Prostate gland (tissue), 2 donors: ENCODE measurements around the gene FGF3. TPM values are rescaled to one million over a fixed set of nuclear protein-coding genes. Genes with fewer than 3 reads are reported as not detected.

ENCODE experiments used
- DNase-seq: peaks from one replicate; pipeline ENCODE4 v3.0.0-alpha.2; 2019; ENCODE audit warnings: low spot score
- H3K27ac ChIP-seq, 2 donors: fragments of 200-600 bp; sonication (generic); 2 replicates each; pipeline ENCODE4 v1.5.1; 2017 to 2019
- H3K27me3 ChIP-seq: fragments of 200-600 bp; sonication (generic); replicated peaks from 2 replicates; pipeline ENCODE4 v1.5.1; 2019; ENCODE audit not compliant: insufficient read depth
- H3K36me3 ChIP-seq, 2 donors: fragments of 200-600 bp; sonication (generic); 1 replicate in 1 of 2; 2 replicates in 1 of 2; pipeline versions ENCODE4 v1.5.1 to v1.8.1; 2017 to 2019
- H3K4me1 ChIP-seq: fragments of 200-600 bp; sonication (generic); replicated peaks from 2 replicates; pipeline ENCODE4 v1.5.1; 2019
- H3K4me3 ChIP-seq, 2 donors: fragments of 200-600 bp; sonication (generic); 2 replicates each; pipeline ENCODE4 v1.5.1; 2017 to 2019
- H3K9me3 ChIP-seq: fragments of 200-600 bp; sonication (generic); 2 replicates; pipeline ENCODE4 v1.5.1; 2017
- CTCF ChIP-seq, 4 experiments: fragments of 200-600 bp in 2 of 4; fragments of 450-650 bp in 2 of 4; sonication (generic) in 2 of 4; IDR thresholded peaks; 1 replicate in 3 of 4; 2 replicates in 1 of 4; pipeline ENCODE4 v1.5.1; 2016 to 2019; ENCODE audit warnings: antibody characterized with exemption in 4 of 4, mild to moderate bottlenecking in 2 of 4, moderate library complexity in 2 of 4
- POLR2A ChIP-seq: fragments of 450-650 bp; IDR thresholded peaks from one replicate; pipeline ENCODE4 v1.6.1; 2016; ENCODE audit warnings: antibody characterized with exemption, mild to moderate bottlenecking
- POLR2AphosphoS5 ChIP-seq: sonication (generic); formaldehyde crosslinking; IDR thresholded peaks from one replicate; pipeline ENCODE4 v1.6.1; 2017; ENCODE audit warnings: antibody characterized with exemption
- WGBS: methylation state at CpG from one replicate; pipeline ENCODE4 v1.1.5; 2018; 5-methylcytosine and 5-hydroxymethylcytosine counted together
- intact Hi-C: fragments of 100-400 bp; cut with DNase I; formaldehyde crosslinking; loops from one replicate; pipeline ENCODE4 v1.14.2; 2022
- total RNA-seq, 2 donors: library from RNA; depleted of rRNA; stranded (reverse); fragments of >200 nt; gene quantifications; one replicate each; pipeline ENCODE4 v1.1.0, GENCODE V29; 2016

FGF3 gene
- total RNA-seq, 2 donors from 2014 or later = not detected

GRCh38 chr11:69834811-69835800 is 15.9 kb upstream of the FGF3 start:
- Histone ChIP-seq H3K27me3 (no peaks in the 10 kb centered on the region), H3K36me3 (no peaks in the 10 kb centered on the region), H3K27ac (no peak overlapping the region), H3K4me3 (no peak overlapping the region), H3K9me3 (no peaks in the 10 kb centered on the region), H3K4me1 (no peaks in the 10 kb centered on the region)
- no peak for DNase-seq
- 72% methylated on average over 35 of the region's 35 CpGs for WGBS
- TF ChIP-seq POLR2A (no peak), CTCF (IDR thresholded peaks at IDR 0.05) (no peak), POLR2AphosphoS5 (no peak)
- intact Hi-C loops = no loop called here

DNA sequence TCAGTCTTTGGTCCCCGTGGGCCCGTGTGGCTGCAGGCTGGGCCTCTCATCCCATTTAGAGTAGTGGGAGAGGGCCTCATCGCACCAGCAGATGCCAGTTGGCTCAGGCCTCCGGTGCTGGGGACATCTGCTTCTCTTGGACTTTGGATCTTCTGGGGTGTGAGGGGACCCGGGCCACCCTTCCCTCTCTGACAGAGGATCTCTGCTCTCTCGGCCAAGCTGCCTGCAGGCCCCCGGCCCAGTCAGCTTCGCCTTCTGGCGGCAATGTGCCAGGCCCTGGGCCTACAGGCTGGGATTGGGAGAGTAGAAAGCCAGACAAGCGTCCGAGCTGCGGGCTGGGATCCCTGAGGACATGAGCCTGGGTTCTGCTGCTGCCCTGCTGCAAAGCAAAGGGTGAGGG is 15.0 kb upstream of the FGF3 start:
- Histone ChIP-seq H3K27me3 (no peaks in the 10 kb centered on the region), H3K4me1 (no peaks in the 10 kb centered on the region), H3K27ac (no peak overlapping the region), H3K4me3 (no peak overlapping the region), H3K9me3 (no peaks in the 10 kb centered on the region), H3K36me3 (no peaks in the 10 kb centered on the region)
- intact Hi-C loops = no loop called here
- DNase-seq = no peak
- 87% methylated on average over 12 of the region's 12 CpGs for WGBS
- TF ChIP-seq CTCF (IDR thresholded peaks at IDR 0.05) (no peak), POLR2AphosphoS5 (no peak), POLR2A (no peak)

GRCh38 chr11:69832561-69833413 is 13.6 kb upstream of the FGF3 start:
- no peaks in the 10 kb centered on the region for H3K36me3 ChIP-seq
- DNase-seq = no peak

GRCh38 chr11:69831985-69832384 is 12.8 kb upstream of the FGF3 start:
- Histone ChIP-seq H3K27me3 (no peaks in the 10 kb centered on the region), H3K4me3 (no peak overlapping the region), H3K36me3 (no peaks in the 10 kb centered on the region), H3K27ac (no peak overlapping the region), H3K9me3 (no peaks in the 10 kb centered on the region), H3K4me1 (no peaks in the 10 kb centered on the region)
- 83% methylated on average over 2 of the region's 2 CpGs for WGBS
- intact Hi-C loops = no loop called here
- no peak for TF ChIP-seq CTCF (IDR thresholded peaks at IDR 0.05)
- no peak for TF ChIP-seq POLR2AphosphoS5
- no peak for TF ChIP-seq POLR2A
- no peak for DNase-seq

More at GRCh38 chr11:69832561-69833413, 13.6 kb upstream of the FGF3 start:
- Histone ChIP-seq H3K27me3 (no peaks in the 10 kb centered on the region), H3K4me1 (no peaks in the 10 kb centered on the region), H3K9me3 (no peaks in the 10 kb centered on the region), H3K27ac (no peak overlapping the region), H3K4me3 (no peak overlapping the region)
- 56% methylated on average over 21 of the region's 21 CpGs for WGBS
- TF ChIP-seq POLR2A (no peak), CTCF (IDR thresholded peaks at IDR 0.05) (no peak), POLR2AphosphoS5 (no peak)
- intact Hi-C loops = no loop called here
